ENCODE measurements around the gene TAF1C.

GRCh38 chr16:84150926-84151325, 35.9 kb downstream of the TAF1C start:
- TF ChIP-seq CTCF (IDR thresholded peaks at IDR 0.05) (no peak), POLR2A (IDR thresholded peaks at IDR 0.05) (no peak)

All from sigmoid colon (tissue), 3 donors.